Subcutaneous abdominal adipose tissue (tissue), 5 donors: ENCODE data around the gene OLA1.
A peak's percentile ranks its signal among the peaks of the same experiment; 100 is the strongest.
"Not testable (repeated sequence)": the region's sequence is repeated elsewhere in the genome, so short reads cannot be mapped to it uniquely, and the experiment has no call there.

ENCODE experiments used
- H3K27ac ChIP-seq: one replicate; pipeline ENCODE4 v1.7.0; 2013; ENCODE audit warnings: low read depth, mild to moderate bottlenecking, inconsistent platforms, low read length, moderate library complexity
- H3K27me3 ChIP-seq, 5 donors: one replicate each; pipeline ENCODE4 v1.7.0; 2013; ENCODE audit warnings: low read length in 5 of 5, inconsistent platforms in 1 of 5; ENCODE audit not compliant: control insufficient read depth in 5 of 5, insufficient read depth in 4 of 5
- H3K36me3 ChIP-seq, 5 donors: one replicate each; pipeline ENCODE4 v1.7.0; 2013; ENCODE audit warnings: low read length in 5 of 5; ENCODE audit not compliant: control insufficient read depth in 5 of 5, insufficient read depth in 5 of 5
- H3K4me1 ChIP-seq, 5 donors: one replicate each; pipeline ENCODE4 v1.7.0; 2013; ENCODE audit warnings: low read length in 5 of 5, mild to moderate bottlenecking in 3 of 5, moderate library complexity in 1 of 5; ENCODE audit not compliant: control insufficient read depth in 5 of 5, insufficient read depth in 5 of 5
- H3K4me3 ChIP-seq, 5 donors: one replicate each; pipeline ENCODE4 v1.7.0; 2013; ENCODE audit warnings: low read length in 5 of 5, low read depth in 1 of 5
- H3K9ac ChIP-seq, 5 donors: one replicate each; pipeline ENCODE4 v1.7.0; 2013; ENCODE audit warnings: low read length in 5 of 5, mild to moderate bottlenecking in 4 of 5, moderate library complexity in 3 of 5
- H3K9me3 ChIP-seq, 5 donors: one replicate each; pipeline ENCODE4 v1.7.0; 2013; ENCODE audit warnings: low read length in 5 of 5; ENCODE audit not compliant: control insufficient read depth in 5 of 5
- donor health status: healthy.
- donor health status: healthy.
- donor health status: healthy.
- donor health status: healthy.
- donor health status: healthy.

OLA1 gene

DNA sequence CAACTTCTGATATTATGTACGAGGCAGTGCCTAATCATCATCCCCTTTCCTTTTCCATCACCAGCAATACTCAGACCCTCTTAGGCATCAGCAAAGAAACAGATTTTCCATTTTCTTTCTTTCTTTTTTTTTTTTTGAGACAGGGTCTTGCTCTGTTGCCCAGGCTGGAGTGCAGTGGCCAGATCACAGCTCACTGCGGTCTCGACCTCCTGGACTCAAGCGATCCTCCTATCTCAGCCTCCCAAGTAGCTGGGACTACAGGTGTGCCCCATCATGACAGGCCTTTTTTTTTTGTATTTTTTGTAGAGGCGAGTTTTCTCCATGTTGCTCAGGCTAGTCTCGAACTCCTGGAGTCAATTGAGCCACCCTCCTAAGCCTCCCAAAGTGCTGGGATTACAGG lies 5.9 kb upstream of the OLA1 start:
- Histone ChIP-seq H3K4me3 (no peak overlapping the region), H3K9me3 (no peaks in the 10 kb centered on the region), H3K9ac (no peak overlapping the region), H3K36me3 (no peaks in the 10 kb centered on the region), H3K27me3 (no peaks in the 10 kb centered on the region), H3K4me1 (peaks cover 0 to 2% (median under 1%) of the 10 kb centered on the region in 5 donors), H3K27ac (no peak overlapping the region)

DNA sequence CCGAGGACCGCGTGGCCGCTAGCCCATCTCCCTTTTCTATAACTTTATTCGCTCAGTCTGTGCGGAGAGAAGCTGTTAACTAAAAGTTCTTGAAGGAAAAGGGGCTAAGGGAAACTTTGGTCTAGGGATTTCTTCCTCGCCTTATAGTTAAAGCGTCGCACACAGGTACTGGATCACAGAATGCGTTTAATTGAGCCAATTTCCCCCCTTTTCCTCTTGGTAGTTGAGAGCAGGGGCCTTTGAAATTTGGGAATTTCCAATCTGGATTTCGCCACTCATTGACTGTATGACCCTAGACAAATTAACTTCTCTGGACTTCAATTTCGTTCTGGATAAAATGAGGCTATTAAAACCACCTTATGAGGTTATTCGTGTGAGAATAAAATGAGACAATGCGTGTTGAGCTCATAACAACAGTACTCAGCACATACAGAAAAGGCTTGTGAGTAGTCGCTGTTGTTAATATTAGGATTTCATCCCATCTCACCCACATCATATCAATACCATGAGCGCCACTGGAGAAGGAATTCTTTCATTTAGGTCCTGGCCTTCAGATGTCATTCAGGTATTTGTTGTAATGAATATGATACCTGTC lies 763 bp upstream of the OLA1 start:
- Histone ChIP-seq H3K4me1 (peaks cover 2 to 17% (median 15%) of the 10 kb centered on the region in 5 donors), H3K9ac (peak overlapping the region; percentile 56 to 94 (median 83)), H3K27ac (peak overlapping the region; percentile 72), H3K9me3 (no peaks in the 10 kb centered on the region), H3K27me3 (no peaks in the 10 kb centered on the region), H3K36me3 (peaks cover 0 to 5% (median 4%) of the 10 kb centered on the region in 5 donors), H3K4me3 (peak overlapping the region; percentile 46 to 83 (median 76))

DNA sequence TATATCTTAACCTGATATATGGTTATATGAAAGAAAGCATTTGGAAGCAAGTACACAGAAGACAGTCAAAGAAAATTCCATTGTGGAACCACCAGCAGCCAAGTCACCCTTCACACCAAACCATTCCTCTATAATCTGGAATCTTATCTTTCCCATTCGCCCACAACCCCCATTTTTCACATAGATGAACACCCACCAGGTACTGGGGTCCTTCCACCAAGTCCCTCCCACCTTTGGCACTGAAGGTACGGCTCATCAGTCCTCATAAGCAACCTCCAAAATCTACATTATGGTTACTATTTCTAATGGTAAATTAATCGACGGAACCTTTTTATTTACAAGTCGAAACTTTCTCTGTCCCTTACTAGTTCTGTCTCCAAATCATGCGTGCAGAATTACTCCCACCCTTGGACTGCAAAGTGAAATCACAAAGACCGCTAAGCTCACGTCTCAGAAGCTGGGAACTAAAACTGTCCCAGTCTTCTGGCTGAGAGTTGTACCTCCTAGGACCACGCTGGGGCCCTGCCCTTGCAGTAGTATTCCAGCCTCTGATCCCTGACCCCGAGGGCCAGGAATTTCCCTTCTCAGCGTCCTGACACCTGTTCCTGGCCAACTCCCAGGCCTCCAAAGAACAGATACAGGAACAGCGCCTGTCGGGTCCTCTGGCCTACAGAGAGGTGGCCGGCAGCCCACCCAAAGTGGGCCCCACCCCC lies 702 bp downstream of the OLA1 start:
- Histone ChIP-seq H3K27ac (peak overlapping the region; percentile 72), H3K4me3 (peak overlapping the region; percentile 74 to 83 (median 77))

DNA sequence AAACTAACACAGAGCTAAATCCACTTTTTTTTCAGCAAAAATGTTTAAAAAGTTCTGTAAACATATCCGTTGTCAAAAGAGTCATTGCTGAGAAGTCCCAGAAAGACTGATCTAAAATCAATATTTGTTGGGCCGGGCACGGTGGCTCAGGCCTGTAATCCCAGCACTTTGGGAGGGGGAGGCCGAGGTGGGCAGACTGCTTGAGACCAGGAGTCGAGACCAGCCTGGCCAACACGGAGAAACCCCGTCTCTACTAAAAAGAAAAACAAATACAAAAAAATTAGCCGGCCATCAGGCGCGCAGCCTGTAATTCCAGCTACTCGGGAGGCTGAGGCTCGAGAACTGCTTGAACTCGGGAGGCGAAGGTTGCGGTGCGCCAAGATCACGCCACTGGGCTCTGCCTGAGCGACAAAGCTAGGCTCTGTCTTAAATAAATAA lies 1.4 kb downstream of the OLA1 start:
- no peaks in the 10 kb centered on the region for H3K27me3 ChIP-seq
- H3K27ac ChIP-seq: no peak overlapping the region
- H3K4me3 ChIP-seq: no peak overlapping the region
- H3K9me3 ChIP-seq: no peaks in the 10 kb centered on the region
- H3K9ac ChIP-seq: no peak overlapping the region
- peaks cover 3 to 9% (median 5%) of the 10 kb centered on the region in 5 donors for H3K36me3 ChIP-seq
- peaks cover 2 to 17% (median 15%) of the 10 kb centered on the region in 5 donors for H3K4me1 ChIP-seq

More for the DNA sequence above, 702 bp downstream of the OLA1 start:
- peaks cover 2 to 17% (median 15%) of the 10 kb centered on the region in 5 donors for H3K4me1 ChIP-seq
- peaks cover 0 to 5% (median 4%) of the 10 kb centered on the region in 5 donors for H3K36me3 ChIP-seq
- H3K9me3 ChIP-seq: no peaks in the 10 kb centered on the region
- H3K27me3 ChIP-seq: no peaks in the 10 kb centered on the region
- peak overlapping the region; percentile 19 to 91 (median 89) for H3K9ac ChIP-seq

DNA sequence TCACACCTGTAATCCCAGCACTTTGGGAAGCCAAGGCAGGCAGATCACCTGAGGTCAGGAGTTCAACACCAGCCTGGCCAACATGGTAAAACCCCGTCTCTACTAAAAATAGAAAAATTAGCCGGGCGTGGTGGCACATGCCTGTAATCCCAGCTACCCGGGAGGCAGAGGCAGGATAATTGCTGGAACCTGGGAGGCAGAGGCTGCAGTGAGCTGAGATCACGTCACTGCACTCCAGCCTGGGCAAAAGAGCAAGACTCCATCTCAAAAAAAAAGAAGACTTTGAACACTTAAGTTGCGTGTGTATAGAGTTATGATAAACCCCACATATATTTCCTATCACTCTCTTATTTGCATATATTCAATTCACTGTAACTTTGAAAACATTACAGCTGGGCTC lies 2.7 kb downstream of the OLA1 start:
- H3K9ac ChIP-seq, H3K27me3 ChIP-seq, H3K4me3 ChIP-seq, H3K36me3 ChIP-seq, H3K9me3 ChIP-seq, H3K27ac ChIP-seq: not testable (repeated sequence)
- H3K4me1 ChIP-seq: peaks cover 2 to 17% (median 15%) of the 10 kb centered on the region in 5 donors

DNA sequence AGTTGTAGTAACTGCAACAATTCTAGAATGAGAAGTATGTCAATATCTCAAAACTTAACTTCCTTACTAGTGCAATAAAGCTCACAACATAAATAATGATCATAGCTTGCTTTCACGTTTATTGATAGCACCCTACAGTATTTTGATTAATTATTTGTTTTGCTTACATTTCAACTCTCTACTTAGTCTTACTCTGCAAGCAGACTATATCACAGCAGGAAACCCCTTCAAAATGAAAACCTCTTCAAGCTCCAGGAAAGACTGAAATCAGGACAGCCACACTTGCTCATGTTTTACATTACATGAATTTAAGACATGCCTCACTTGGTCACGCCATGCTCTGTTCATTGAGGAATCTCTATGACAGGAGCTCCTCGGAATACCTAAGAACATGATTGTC lies 3.3 kb downstream of the OLA1 start:
- Histone ChIP-seq H3K27ac (no peak overlapping the region), H3K36me3 (peaks cover 3 to 9% (median 5%) of the 10 kb centered on the region in 5 donors), H3K4me3 (no peak overlapping the region), H3K9ac (no peak overlapping the region), H3K27me3 (no peaks in the 10 kb centered on the region), H3K4me1 (peaks cover 2 to 17% (median 15%) of the 10 kb centered on the region in 5 donors), H3K9me3 (no peaks in the 10 kb centered on the region)

DNA sequence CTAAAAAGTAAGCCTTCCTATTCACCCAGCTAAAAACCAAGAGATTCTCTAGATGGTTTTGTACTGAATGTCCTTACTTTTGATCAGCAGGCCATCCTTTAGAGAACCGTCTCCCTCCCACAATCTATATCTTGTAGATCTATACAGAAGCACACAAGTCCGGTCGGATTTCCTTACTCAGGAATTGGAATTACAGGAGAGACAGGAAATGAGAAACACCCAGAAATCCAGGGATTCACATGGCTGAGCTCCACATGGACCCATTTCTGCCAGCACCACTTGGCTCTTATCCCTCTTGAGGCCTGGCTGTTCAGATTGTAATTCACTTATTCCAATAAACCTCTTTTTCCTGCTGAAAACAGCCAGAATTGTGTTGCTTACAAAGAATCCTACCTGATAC lies 4.5 kb downstream of the OLA1 start:
- Histone ChIP-seq H3K36me3 (peaks cover 3 to 9% (median 5%) of the 10 kb centered on the region in 5 donors), H3K4me1 (peaks cover 2 to 13% (median 10%) of the 10 kb centered on the region in 5 donors), H3K9me3 (no peaks in the 10 kb centered on the region), H3K4me3 (no peak overlapping the region), H3K27ac (no peak overlapping the region), H3K27me3 (no peaks in the 10 kb centered on the region), H3K9ac (no peak overlapping the region)

DNA sequence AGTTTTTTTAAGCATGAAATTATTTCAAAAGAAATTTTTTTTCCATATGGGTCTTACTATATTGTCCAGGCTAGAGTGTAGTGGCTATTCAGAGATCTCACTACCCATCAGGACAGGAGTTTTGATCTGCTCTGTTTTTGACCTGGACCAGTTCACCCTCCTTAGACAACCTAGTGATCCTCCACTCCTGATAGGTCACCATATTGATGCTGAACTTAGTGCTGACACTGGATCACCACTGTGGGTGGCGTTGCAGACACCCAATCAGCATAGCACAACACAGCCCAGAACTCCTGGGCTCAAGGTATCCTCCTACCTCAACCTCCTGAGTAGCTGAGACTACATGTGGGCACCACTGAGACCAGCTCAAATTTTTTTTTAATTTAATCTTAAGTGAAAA lies 8.2 kb downstream of the OLA1 start:
- H3K9ac ChIP-seq: no peak overlapping the region
- H3K27me3 ChIP-seq: no peaks in the 10 kb centered on the region
- H3K9me3 ChIP-seq: no peaks in the 10 kb centered on the region
- H3K4me1 ChIP-seq: no peaks in the 10 kb centered on the region
- no peak overlapping the region for H3K4me3 ChIP-seq
- H3K27ac ChIP-seq: no peak overlapping the region
- peaks cover 3 to 6% (median 5%) of the 10 kb centered on the region in 5 donors for H3K36me3 ChIP-seq

DNA sequence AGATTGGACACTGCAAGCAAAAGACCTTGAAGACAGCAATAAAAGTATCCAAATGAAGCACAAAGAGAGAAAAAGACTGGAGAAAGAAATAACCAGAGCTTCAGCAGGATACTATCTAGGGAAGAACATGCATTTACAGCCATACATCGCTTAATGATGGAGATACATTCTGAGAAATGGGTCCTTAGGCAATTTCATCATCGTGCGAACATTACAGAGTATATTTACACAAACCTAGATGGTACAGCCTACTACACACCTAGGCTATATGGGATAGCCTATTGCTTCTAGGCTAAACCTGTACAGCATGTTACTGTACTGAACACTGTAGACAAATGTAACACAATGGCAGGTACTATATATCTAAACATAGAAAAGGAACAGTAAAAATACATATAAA lies 11.9 kb downstream of the OLA1 start:
- Histone ChIP-seq H3K36me3 (peaks cover 0 to 3% (median 0%) of the 10 kb centered on the region in 5 donors), H3K9me3 (no peaks in the 10 kb centered on the region), H3K9ac (no peak overlapping the region), H3K27me3 (no peaks in the 10 kb centered on the region), H3K4me1 (peaks cover 0 to 6% (median 0%) of the 10 kb centered on the region in 5 donors), H3K4me3 (no peak overlapping the region), H3K27ac (no peak overlapping the region)

DNA sequence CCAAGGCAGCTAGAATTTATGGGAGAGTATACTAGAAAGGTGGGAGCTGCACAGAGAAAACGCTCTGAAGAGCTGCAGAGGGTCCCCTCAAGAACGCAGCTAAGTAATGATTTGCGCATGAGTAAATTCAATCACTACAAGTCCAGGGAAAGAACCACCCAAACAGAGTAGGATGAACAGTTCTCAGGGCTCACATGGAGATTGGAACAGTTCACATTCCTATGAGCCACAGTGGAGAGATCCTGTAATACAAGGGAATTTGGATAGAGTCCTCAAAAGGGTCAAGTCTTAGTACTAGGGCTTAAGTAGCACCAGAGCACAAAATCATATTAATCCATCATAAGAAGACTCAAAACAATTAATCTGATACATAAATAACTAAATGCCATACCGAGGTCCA lies 12.7 kb downstream of the OLA1 start:
- Histone ChIP-seq H3K4me1 (peaks cover 0 to 9% (median 0%) of the 10 kb centered on the region in 5 donors), H3K27me3 (no peaks in the 10 kb centered on the region), H3K27ac (no peak overlapping the region), H3K9me3 (no peaks in the 10 kb centered on the region), H3K36me3 (peaks cover 0 to 3% (median 0%) of the 10 kb centered on the region in 5 donors), H3K4me3 (no peak overlapping the region), H3K9ac (no peak overlapping the region)
